ENCODE data around the gene MT1B. TPM values are rescaled to one million over a fixed set of nuclear protein-coding genes. Genes with fewer than 3 reads are reported as not detected.
A peak's percentile ranks its signal among the peaks of the same experiment; 100 is the strongest.
"Not testable (repeated sequence)": the region's sequence is repeated elsewhere in the genome, so short reads cannot be mapped to it uniquely, and the experiment has no call there.

MT1B gene
- total RNA-seq, 1 donor from 2014 or later: not detected

DNA sequence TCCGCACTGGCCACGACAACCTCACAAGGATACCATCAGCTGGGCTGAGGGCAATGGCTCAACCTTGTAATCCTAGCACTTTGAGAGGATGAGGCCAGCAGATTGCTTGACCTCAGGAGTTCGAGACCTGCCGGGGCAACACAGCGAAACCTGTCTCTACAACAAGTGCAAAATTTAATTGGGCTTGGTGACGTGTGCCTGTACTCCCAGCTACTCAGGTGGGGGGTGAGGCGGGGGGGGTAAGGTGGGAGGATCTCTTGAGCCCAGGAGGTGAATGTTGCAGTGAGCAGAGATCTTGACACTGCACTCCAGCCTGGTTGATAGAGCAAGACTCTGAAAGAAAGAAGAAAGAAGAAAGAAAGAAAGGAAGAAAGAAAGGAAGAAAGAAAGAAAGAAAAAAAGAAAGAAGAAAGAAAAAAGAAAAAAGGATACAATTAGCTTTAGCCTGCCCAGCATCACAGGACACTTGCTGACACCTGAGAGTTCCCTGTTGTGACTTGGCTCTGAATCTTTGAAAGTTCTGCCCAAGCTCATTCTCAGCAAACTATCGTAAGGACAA, 31.3 kb upstream of the MT1B start:
- DNase-seq: no peak

- not testable (repeated sequence) for DNase-seq
Measured at GRCh38 chr16:56621665-56622445, 29.8 kb upstream of the MT1B start.

GRCh38 chr16:56623184-56623583, 28.5 kb upstream of the MT1B start:
- DNase-seq: not testable (repeated sequence)

DNA sequence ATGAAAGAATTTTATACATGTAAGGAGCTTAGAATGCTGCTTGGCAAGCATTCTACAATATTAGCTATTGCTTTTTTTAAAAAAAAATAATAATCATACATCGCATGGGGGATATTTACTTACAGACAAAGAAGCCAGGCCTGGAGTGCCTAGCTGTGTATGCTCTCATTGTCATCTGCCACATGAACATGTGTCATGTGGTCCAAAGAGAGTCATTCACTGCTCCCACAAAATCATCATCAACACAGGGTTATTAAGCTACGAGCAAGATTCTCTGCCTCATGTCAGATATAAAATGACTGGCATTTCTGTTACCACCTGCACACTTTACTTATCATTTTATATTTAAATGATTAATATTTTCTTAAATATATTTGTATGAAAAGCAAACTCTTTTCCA, 28.0 kb upstream of the MT1B start:
- DNase-seq: no peak

DNA sequence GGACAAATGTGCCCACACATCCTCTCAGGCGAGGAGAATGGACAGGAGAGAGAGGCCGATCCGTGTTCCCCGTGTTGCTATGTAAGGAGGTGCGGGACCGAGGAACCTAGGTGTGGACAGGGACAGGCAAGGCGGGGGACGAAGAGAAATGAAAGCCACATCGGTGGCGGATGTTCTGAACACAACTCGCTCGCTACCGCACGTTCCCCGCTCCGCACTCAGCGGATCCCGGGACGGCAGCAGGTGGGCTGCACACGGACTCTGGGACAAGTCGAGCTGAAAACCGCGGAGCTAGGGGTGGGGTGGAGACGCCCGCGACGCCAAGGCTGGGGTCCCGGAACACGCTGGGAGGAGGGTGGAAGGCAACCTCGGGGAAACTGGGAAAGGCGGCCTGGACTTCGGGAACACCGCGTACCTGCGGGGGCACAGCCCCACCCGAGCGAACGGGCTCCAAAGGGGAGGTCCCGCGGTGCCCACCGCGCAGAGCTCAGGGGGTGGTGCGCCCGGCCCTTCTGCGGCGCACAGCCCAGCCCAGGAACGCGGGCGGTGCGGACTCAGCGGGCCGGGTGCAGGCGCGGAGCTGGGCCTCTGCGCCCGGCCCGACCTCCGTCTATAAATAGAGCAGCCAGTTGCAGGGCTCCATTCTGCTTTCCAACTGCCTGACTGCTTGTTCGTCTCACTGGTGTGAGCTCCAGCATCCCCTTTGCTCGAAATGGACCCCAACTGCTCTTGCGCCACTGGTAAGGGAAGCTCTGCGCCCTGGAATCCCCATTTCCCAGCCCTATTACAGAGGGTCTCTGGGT, 26.3 kb upstream of the MT1B start, which contains the start of gene MT1E:
TSS of gene MT1E (plus strand) at position 642 of the 803 bp plus-strand sequence. CDS start at position 713, 71 bp downstream.
- peak; percentile 47 for DNase-seq

GRCh38 chr16:56625943-56626654, 25.6 kb upstream of the MT1B start:
- no peak for DNase-seq

- no peak for DNase-seq
Measured at GRCh38 chr16:56626685-56627084, 25.0 kb upstream of the MT1B start.

DNA sequence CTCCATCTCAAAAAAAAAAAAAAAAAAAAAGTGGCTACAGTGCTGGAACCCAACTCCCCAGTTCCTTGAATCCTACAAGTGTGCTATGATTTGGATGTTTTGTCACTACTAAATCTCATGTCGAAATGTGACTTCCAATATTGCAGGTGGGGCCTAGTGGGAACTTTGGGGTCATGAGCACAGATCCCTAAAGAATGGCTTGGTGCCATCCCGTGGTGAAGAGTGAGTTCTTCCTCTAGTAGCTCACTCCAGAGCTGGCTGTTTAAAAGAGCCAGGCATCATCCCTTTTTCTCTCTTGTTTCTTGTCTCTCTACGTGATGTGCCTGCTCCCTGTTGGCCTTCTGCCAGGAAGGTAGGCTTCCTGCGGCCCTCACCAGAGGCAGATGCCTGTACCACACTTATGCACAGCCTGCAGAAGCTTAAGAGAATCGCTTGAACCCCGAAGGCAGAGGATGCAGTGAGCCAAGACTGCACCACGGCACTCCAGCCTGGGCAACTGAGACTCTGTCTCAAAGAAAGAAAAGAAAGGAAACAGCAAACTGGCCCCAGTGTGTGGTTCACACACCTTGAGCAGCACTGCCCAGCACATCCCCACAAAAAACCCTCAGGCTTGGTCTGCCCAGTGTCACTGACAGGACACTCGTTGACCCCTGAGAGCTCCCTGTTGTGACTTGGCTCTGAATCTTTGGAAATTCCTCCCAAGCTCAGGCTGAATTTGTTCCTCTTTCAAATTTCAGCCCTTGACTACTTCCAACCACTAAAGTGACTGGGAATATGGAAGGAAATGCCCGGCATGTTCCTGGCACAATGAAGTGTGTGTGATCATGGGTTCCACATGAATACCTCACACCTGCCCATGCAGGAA, 23.0 kb upstream of the MT1B start:
- DNase-seq: no peak

GRCh38 chr16:56629531-56629930, 22.2 kb upstream of the MT1B start:
- no peak for DNase-seq

DNA sequence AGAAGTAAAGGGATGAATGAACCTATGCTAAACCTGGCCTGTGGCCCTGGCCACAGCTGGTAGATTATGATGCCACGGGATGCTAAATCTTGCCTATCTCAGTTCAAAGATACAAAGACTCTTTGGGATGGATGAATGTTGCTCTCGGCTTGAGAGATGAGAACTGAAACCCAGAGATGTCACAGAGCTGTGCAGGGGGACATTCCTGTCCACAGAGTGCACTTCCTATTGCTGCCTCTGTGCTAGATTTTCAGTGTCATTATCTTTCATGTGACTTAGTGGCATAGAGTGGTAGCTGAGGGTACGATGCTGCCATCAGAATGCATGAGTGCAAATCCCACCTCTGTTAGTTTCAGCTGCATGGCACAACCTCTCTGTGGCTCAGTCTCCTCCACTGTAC, 21.6 kb upstream of the MT1B start:
- no peak for DNase-seq

GRCh38 chr16:56631197-56631596, 20.5 kb upstream of the MT1B start:
- DNase-seq: no peak

GRCh38 chr16:56631832-56632155, 19.9 kb upstream of the MT1B start:
- DNase-seq: no peak

DNA sequence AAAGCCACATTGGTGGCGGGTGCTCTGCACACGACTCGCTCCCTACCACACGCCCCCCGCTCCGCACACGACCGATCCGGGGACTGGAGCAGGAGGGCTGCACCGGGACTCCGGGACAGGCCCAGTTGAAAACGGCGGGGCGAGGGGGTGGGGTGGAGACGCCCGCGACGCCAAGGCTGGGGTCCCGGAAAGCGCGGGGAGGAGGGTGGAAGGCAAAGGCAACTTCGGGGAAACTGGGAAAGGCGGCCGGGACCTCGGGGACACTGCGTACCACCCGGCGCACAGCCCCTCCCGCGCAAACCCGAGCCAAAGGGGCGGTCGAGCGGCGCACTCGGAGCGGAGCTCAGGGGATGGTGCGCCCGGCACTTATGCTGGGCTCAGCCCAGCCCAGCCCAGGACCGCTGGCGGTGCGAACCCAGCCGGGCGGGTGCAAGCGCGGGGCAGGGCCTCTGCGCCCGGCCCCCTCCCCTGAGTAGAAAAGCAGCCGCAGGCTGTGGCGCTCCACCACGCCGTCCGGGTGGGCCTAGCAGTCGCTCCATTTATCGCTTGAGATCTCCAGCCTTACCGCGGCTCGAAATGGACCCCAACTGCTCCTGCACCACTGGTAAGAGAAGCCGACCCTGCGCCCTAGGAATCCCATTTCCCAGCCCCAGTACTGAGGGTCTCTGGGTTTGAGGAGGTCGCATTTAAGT, 19.4 kb upstream of the MT1B start, which contains the start of gene MT1M:
TSS of gene MT1M (plus strand) at position 504 of the 692 bp plus-strand sequence. CDS start at position 577, 73 bp downstream.
- DNase-seq: no peak

- no peak for DNase-seq
Measured at GRCh38 chr16:56632848-56633365, 18.8 kb upstream of the MT1B start.

GRCh38 chr16:56633535-56633934, 18.2 kb upstream of the MT1B start:
- no peak for DNase-seq

- DNase-seq: no peak
Measured at GRCh38 chr16:56634715-56635440, 16.8 kb upstream of the MT1B start.

GRCh38 chr16:56635441-56635967, 16.2 kb upstream of the MT1B start:
- DNase-seq: no peak

DNA sequence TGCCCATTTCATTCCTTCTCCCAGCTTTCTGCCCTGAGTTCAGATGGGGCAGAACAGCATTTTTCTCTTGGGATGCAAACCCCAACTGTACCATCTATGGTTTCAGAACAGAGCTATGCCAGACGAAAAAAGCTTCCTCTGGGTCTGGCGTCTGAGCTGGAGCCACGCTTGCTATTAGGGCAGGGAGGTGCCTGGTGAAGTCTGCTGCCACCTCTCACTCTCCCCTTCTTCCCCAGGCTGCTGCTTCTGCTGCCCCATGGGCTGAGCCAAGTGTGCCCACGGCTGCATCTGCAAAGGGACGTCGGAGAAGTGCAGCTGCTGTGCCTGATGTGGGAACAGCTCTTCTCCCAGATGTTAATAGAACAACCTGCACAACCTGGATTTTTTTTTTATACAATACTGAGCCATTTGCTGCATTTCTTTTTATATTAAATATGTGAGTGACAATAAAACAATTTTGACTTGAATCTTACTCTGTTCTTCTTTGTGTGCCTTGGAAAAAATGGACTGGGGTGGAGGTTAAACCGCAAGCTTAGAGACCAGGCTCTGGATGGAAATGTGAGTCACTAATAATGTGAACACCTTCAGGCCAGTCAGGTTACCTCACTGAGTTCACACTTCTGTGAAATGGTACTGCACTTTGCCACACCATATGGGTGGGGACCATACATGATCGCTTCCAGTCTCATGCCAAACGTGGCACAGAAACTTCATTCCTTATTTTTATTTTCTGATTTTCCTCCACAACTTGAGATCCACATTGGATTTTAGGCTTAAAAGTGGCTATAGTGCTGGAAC, 14.9 kb upstream of the MT1B start:
- DNase-seq: no peak
